IPS DF 6.9 (cell line): ENCODE results near the gene KCNQ1OT1.

Experiments used
- DNase-seq: peaks from one replicate; pipeline ENCODE4 v3.0.0-alpha.2; 2013; ENCODE audit warnings: low read depth, low spot score
- H3K27ac ChIP-seq: one replicate; pipeline ENCODE4 v1.5.1; 2013; ENCODE audit warnings: low read length, control low read depth
- H3K27me3 ChIP-seq: 2 replicates; pipeline ENCODE4 v1.6.1; 2013; ENCODE audit warnings: mild to moderate bottlenecking, low read length; ENCODE audit not compliant: control insufficient read depth, insufficient read depth
- H3K36me3 ChIP-seq: 2 replicates; pipeline ENCODE4 v1.6.1; 2013; ENCODE audit warnings: low read length; ENCODE audit not compliant: control insufficient read depth, insufficient read depth
- H3K4me1 ChIP-seq: 2 replicates; pipeline ENCODE4 v1.6.1; 2013; ENCODE audit warnings: low read length; ENCODE audit not compliant: control insufficient read depth, insufficient read depth
- H3K4me3 ChIP-seq: 2 replicates; pipeline ENCODE4 v1.5.1; 2013; ENCODE audit warnings: mild to moderate bottlenecking, low read length
- H3K9me3 ChIP-seq: 2 replicates; pipeline ENCODE4 v1.6.1; 2013; ENCODE audit warnings: low read length, inconsistent platforms; ENCODE audit not compliant: control insufficient read depth, insufficient read depth
- WGBS: extraction: QIAGEN DNeasy Blood & Tissue Kit; methylation state at CpG from one replicate; pipeline ENCODE4 v1.1.7; 2013; ENCODE audit warnings: mixed read lengths, missing lambda C conversion rate; ENCODE audit not compliant: insufficient read length, insufficient coverage; 5-methylcytosine and 5-hydroxymethylcytosine counted together

The KCNQ1OT1 gene

DNA sequence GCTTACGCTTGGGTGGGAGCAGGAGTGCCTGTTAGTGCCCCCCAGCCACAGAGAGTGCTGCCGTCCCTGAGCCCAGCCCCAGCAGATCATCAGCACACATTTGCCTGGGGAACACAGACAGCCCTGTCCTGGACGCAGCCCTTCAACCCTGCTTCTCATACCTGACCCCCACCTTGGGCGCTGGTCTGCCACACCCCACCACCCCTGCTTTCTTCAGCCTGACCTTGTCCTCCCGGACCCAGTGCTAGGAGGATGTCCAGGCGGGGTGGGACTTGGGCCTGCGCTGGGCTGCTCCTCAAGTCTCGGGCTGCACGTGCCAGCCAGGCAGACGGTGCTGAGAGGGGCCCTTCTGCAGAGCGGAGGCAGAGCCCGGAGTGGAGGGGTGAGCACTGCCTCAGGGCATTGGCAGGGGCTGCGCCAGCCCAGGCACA lies 119.2 kb downstream of the KCNQ1OT1 start:
- no CpG with 5 or more reads among the region's 13 CpGs for WGBS
- Histone ChIP-seq H3K27me3 (peaks cover 12% of the 10 kb centered on the region), H3K36me3 (no peaks in the 10 kb centered on the region), H3K27ac (no peak overlapping the region), H3K4me3 (no peak overlapping the region), H3K9me3 (no peaks in the 10 kb centered on the region), H3K4me1 (peaks cover 4% of the 10 kb centered on the region; the same call in 1 of the 2 replicates)
- no peak for DNase-seq

DNA sequence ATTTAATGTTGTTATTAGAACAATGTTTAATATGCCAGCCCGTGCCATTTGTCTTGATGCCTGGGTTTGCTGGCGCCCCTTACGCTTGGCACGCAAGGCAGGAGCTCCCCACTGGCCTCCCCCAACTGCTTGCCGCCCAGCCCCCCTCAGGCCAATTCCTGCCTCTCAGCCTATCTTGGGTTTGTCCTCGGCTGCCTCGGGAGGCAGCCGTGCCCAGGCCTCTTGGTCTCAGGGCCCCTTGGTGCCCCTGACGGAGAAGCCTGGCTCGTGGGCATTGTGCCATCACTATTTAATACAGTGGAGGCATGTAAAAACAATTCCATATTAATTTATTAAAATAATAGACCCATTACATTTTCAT lies 119.8 kb downstream of the KCNQ1OT1 start:
- no CpG with 5 or more reads among the region's 10 CpGs for WGBS

DNA sequence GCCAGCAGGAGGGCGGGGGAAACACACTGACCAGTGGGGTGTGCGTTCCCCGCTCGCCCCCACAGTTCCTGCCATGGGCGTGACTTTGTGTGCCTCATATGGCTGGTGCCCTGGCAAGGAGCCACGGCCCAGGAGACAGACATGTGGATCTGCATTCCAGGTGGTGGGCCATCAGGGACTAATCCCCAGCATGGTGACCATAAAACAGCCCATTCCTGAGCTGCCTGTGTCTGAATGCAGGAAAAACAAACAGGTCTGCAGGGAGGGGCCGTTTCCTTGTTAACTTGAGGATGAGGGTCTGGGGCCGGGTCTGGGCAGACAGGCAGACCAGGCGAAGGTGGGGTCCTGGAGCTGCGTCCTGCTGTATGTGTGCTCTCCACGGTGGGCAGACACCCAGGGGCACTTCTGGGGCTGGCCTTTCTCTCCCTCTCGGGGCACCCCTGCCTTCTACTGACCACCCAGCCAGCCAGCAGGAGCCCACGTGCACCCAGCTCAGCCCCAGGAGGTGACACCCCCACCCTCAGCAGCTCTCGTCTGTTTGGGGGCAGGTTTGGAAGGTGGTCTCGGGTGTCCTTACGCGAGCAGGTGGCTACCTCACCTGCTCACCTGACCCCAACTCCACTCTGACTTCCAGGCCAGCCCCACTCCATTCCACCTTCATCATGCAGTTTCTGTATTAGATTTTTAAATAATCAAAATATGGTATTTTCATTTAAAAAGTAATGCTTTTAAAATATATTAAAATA lies 120.3 kb downstream of the KCNQ1OT1 start:
- Histone ChIP-seq H3K27me3 (peaks cover 4% of the 10 kb centered on the region; the same call in 1 of the 2 replicates), H3K36me3 (no peaks in the 10 kb centered on the region; the same call in 1 of the 2 replicates), H3K4me1 (peaks cover 4% of the 10 kb centered on the region; the same call in 1 of the 2 replicates), H3K9me3 (no peaks in the 10 kb centered on the region), H3K27ac (no peak overlapping the region), H3K4me3 (no peak overlapping the region)
- DNase-seq: no peak
- no CpG with 5 or more reads among the region's 17 CpGs for WGBS

More for the DNA sequence above, 119.8 kb downstream of the KCNQ1OT1 start:
- no peak for DNase-seq
- Histone ChIP-seq H3K4me1 (peaks cover 4% of the 10 kb centered on the region; the same call in 1 of the 2 replicates), H3K9me3 (no peaks in the 10 kb centered on the region), H3K27ac (no peak overlapping the region), H3K36me3 (no peaks in the 10 kb centered on the region; the same call in 1 of the 2 replicates), H3K27me3 (peaks cover 7% of the 10 kb centered on the region; the same call in 1 of the 2 replicates), H3K4me3 (no peak overlapping the region)

DNA sequence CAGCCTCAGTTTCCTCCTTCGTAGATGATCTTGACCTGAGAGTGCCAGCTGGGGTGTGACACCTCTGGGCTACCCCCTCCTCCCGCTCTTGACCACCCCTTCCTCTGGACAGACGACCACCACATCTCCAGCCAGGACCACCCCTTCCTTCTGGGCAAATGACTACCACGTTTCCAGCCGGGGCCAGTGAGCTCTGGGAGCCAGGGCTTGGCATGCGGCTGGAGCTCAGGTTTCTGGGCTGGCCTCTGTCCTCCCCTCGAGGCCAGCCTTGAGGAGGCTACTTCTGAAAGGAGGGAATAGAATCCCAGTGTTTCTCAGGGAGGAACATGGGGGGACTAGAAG lies 120.9 kb downstream of the KCNQ1OT1 start:
- no peak for DNase-seq
- WGBS: no CpG with 5 or more reads among the region's 7 CpGs
- Histone ChIP-seq H3K9me3 (no peaks in the 10 kb centered on the region), H3K4me3 (no peak overlapping the region), H3K36me3 (no peaks in the 10 kb centered on the region; the same call in 1 of the 2 replicates), H3K4me1 (peaks cover 4% of the 10 kb centered on the region; the same call in 1 of the 2 replicates), H3K27ac (no peak overlapping the region), H3K27me3 (peaks cover 3% of the 10 kb centered on the region; the same call in 1 of the 2 replicates)

DNA sequence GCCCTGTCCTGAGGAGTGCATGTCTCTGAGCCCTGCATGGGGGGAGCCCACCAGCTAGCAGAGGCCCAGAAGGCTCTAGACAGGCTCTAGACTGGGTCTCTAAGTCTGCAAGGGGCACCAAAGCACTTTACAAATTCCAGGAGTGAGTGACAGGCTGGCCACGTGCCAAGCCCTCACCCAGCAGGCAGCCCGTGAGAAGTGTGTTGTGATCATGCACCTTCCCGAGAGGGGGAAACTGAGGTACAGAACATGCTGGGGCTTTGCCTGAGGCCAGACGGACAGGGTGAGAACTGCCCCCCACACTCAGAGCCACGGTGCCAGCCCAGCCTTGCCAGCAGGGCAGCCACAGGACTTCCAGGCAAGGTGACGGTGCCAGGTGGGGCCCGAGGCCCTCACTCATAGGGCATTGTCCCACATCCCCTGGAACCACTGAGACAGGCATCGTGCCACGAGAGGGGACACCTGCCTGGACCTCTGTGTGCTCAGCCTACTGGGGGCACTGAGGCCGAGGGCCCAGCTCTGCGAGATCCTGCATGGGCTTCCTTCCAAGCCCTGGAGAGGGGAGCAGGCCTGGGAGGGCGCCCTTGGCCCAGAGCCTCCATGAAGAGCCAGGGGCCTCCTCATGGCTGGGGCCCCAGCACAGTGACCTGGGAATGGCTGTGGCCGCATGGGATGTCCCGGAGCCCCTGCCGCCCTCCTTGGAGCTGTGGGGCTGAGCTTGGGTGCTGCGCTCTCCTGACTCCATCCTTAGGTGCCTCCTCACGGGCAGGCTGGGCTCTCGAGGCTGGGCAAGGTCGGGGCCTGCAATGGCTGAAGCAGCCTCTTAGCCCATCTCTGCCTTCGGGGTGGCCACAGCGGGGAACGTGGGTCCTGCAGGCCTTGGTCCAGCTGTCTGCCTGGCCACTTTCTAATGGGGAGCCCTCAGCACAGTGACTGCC lies 121.5 kb downstream of the KCNQ1OT1 start:
- Histone ChIP-seq H3K4me3 (no peak overlapping the region), H3K4me1 (peaks cover 4% of the 10 kb centered on the region; the same call in 1 of the 2 replicates), H3K27me3 (peaks cover 3% of the 10 kb centered on the region; the same call in 1 of the 2 replicates), H3K27ac (no peak overlapping the region), H3K9me3 (no peaks in the 10 kb centered on the region), H3K36me3 (no peaks in the 10 kb centered on the region; the same call in 1 of the 2 replicates)
- WGBS: no CpG with 5 or more reads among the region's 22 CpGs
- no peak for DNase-seq

DNA sequence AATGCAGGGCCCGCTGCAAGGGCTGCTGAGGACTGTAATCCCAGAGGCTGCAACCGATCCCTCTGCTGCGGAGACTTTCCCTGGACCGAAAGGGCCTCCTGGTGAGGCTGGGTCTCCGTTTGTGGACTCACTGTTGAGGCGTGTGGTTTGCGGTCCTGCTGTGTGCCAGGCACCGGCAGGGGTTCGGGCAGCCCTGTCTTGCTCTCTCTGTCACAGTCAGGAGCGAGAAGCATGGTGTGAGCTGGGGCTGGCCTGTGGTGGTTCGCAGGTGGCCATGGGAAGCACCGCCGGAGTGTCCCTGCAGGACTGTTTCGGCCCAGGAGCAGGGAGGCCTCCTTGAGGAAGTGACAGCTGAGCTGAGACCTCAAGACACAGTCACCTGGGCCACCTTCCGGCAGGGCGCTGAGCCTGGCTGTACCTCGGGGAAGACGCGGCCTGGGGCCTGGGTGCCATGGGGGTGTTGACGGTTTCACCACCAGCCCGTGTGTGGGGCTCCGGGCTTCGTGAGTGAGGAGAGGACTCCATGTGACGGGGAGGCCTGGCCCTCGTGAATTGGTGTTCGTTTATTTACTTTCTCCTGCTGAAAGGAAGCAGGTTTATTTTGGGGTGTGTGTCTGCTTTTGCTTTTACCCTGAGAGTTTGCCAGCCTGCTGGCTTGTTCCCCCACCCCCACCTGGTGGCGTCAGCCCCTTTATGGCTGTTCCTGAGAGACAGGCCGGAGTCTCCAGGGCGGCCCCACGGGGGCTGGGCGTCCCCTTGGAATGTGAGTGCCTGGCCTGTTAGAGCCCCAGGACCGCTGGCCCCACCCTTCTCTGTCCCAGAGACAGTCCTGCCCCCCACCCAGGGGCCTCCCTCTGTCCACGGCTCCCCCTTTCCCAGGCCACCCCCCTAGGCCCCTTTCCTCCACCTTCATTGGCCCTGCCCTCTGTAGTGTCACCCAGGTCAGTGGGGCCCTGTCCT lies 122.5 kb downstream of the KCNQ1OT1 start:
- no peak for DNase-seq
- no peak overlapping the region for H3K4me3 ChIP-seq
- no CpG with 5 or more reads among the region's 33 CpGs for WGBS
- H3K27me3 ChIP-seq: peaks cover 8% of the 10 kb centered on the region; the same call in 1 of the 2 replicates
- H3K36me3 ChIP-seq: no peaks in the 10 kb centered on the region; the same call in 1 of the 2 replicates
- no peaks in the 10 kb centered on the region for H3K9me3 ChIP-seq
- H3K27ac ChIP-seq: no peak overlapping the region
- H3K4me1 ChIP-seq: peaks cover 4% of the 10 kb centered on the region; the same call in 1 of the 2 replicates

DNA sequence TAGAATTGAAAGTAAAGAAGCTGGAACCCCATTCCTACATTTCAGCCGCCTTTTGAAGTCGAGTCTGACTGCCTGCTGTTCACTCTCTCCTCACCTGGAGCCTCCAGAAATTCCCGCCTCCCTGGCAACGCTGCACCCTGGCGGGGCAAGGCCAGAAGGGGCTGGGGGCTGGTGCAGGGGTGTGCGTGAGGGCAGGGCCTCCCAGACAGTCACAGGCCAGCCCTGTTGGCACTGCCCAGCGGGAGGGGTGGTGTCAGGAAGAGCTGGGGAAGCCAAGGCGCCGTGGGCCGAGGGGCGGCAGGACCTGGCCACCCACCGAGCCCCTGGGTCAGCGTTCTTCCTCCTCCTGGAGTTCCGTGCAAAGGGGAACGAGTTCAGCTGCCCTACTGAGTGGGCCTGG lies 123.2 kb downstream of the KCNQ1OT1 start:
- Histone ChIP-seq H3K27me3 (peaks cover 8% of the 10 kb centered on the region; the same call in 1 of the 2 replicates), H3K36me3 (no peaks in the 10 kb centered on the region; the same call in 1 of the 2 replicates), H3K9me3 (no peaks in the 10 kb centered on the region), H3K4me1 (peaks cover 4% of the 10 kb centered on the region; the same call in 1 of the 2 replicates), H3K4me3 (no peak overlapping the region), H3K27ac (no peak overlapping the region)
- DNase-seq: no peak
- no CpG with 5 or more reads among the region's 15 CpGs for WGBS

DNA sequence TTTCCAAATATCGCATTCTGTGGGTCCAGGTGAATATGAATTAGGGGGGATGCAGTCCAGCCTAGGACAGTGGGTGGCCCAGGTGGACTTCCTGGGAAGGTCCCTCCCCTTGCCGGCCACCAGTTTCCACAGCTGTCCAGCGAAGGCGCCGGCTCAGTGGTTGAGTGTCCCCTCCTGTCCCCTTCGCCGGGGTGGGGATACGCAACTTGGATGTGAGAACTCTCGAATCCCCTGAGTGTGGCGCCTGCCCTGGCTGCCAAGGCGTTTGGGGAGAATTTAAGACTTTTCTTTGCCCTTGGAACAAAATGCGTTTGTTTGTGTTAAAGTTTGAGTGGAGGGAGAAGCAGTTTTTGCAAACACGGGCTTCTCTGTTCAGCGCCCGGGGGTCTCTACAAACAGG lies 123.7 kb downstream of the KCNQ1OT1 start:
- DNase-seq: no peak
- Histone ChIP-seq H3K4me1 (peaks cover 4% of the 10 kb centered on the region; the same call in 1 of the 2 replicates), H3K9me3 (no peaks in the 10 kb centered on the region), H3K36me3 (no peaks in the 10 kb centered on the region; the same call in 1 of the 2 replicates), H3K4me3 (no peak overlapping the region), H3K27me3 (peaks cover 8% of the 10 kb centered on the region; the same call in 1 of the 2 replicates), H3K27ac (no peak overlapping the region)
- WGBS: no CpG with 5 or more reads among the region's 15 CpGs

DNA sequence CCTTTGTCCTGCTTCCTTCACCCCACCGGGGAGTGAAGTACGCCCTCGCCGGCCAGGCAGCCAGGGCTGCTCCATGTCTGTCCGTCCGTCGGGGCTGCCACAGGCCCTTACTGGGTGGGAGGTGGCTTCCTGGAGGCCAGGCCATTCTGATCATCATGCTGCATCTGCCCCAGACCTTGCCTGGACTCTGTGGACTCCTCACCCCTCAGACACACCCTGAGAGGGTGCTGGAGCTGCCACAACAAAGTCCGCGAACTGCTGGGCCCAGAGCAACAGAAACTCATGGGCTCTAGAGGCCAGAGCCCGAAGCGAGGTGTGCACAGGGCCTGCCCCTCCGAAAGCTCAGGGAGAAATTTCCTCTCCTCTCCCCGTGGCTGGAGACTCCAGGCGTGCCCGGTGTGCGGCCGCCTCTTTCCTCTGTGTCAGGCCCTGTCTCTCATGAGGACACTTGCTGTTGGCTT lies 124.2 kb downstream of the KCNQ1OT1 start:
- Histone ChIP-seq H3K4me3 (no peak overlapping the region), H3K9me3 (no peaks in the 10 kb centered on the region), H3K27ac (no peak overlapping the region), H3K4me1 (peaks cover 4% of the 10 kb centered on the region; the same call in 1 of the 2 replicates), H3K36me3 (no peaks in the 10 kb centered on the region; the same call in 1 of the 2 replicates), H3K27me3 (peaks cover 8% of the 10 kb centered on the region; the same call in 1 of the 2 replicates)
- DNase-seq: no peak
- no CpG with 5 or more reads among the region's 17 CpGs for WGBS
